ENCODE data around the gene ABLIM2. TPM values are rescaled to one million over a fixed set of nuclear protein-coding genes. Genes with fewer than 3 reads are reported as not detected.

The ABLIM2 gene
- total and polyA plus RNA-seq, 10 of the 15 experiments (the other 5 are each of a cell fraction or from before 2014, with no cell fraction given): 0.03 to 0.15 (median 0.05) TPM; not detected in 7

DNA sequence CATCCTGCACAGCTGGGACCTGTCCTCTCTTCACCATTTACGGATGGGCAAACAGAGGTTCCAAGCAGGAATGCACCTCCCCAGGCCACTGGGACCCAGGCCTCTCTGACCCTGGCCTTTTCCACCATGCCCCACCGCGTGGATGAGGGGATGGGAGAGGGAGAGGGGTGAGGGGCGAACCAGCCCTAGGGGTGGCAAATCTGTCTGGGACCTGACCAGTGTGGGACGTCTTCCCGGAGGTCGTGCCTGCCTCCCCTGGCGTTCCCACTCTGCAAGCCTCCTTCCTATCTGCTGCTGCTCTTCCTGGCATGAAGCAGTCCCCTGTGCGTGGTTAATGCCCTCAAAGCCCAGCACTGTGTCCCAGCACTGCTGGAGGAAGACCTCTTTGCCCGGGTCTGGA lies 35.9 kb downstream of the ABLIM2 start:
- ChIA-PET SMC1A (ENCODE audit: uncharacterized antibody, unreplicated experiment) (no interaction called here), POLR2A (no interaction called here), CTCF (no interaction called here), RAD21 (ENCODE audit: unreplicated experiment) (no interaction called here)
- H3K9ac ChIP-seq (ENCODE audit: control insufficient read depth, insufficient read depth, low read length): no peak overlapping the region
- 38% methylated on average over 10 of the region's 10 CpGs for WGBS (ENCODE audit: insufficient coverage, insufficient replicate concordance, low lambda C conversion rate, missing lambda C conversion rate)
- no peaks in the 10 kb centered on the region for H3K79me2 ChIP-seq (ENCODE audit: control insufficient read depth, insufficient read depth, low read length)
- TF ChIP-seq PML (IDR thresholded peaks at IDR 0.05; ENCODE audit: low read length) (no peak), NR2F1 (conservative IDR thresholded peaks at IDR 0.05) (no peak), SPI1 (IDR thresholded peaks at IDR 0.05; ENCODE audit: borderline replicate concordance, insufficient read depth, low read depth, low read length) (no peak), POU2F2 (IDR thresholded peaks at IDR 0.05; ENCODE audit: borderline replicate concordance, low read depth, low read length) (no peak), SREBF1 (IDR thresholded peaks at IDR 0.05; ENCODE audit: low read length) (no peak), MXI1 (IDR thresholded peaks at IDR 0.05; ENCODE audit: low read depth, low read length) (no peak), MTA3 (IDR thresholded peaks at IDR 0.05; ENCODE audit: borderline replicate concordance, low read length) (no peak), BACH1 (IDR thresholded peaks at IDR 0.05; ENCODE audit: borderline replicate concordance) (no peak)
- TF ChIP-seq, protein P1, sequence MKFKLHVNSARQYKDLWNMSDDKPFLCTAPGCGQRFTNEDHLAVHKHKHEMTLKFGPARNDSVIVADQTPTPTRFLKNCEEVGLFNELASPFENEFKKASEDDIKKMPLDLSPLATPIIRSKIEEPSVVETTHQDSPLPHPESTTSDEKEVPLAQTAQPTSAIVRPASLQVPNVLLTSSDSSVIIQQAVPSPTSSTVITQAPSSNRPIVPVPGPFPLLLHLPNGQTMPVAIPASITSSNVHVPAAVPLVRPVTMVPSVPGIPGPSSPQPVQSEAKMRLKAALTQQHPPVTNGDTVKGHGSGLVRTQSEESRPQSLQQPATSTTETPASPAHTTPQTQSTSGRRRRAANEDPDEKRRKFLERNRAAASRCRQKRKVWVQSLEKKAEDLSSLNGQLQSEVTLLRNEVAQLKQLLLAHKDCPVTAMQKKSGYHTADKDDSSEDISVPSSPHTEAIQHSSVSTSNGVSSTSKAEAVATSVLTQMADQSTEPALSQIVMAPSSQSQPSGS (IDR thresholded peaks at IDR 0.05; ENCODE audit: low read length): no peak
- TF ChIP-seq, protein P2, sequence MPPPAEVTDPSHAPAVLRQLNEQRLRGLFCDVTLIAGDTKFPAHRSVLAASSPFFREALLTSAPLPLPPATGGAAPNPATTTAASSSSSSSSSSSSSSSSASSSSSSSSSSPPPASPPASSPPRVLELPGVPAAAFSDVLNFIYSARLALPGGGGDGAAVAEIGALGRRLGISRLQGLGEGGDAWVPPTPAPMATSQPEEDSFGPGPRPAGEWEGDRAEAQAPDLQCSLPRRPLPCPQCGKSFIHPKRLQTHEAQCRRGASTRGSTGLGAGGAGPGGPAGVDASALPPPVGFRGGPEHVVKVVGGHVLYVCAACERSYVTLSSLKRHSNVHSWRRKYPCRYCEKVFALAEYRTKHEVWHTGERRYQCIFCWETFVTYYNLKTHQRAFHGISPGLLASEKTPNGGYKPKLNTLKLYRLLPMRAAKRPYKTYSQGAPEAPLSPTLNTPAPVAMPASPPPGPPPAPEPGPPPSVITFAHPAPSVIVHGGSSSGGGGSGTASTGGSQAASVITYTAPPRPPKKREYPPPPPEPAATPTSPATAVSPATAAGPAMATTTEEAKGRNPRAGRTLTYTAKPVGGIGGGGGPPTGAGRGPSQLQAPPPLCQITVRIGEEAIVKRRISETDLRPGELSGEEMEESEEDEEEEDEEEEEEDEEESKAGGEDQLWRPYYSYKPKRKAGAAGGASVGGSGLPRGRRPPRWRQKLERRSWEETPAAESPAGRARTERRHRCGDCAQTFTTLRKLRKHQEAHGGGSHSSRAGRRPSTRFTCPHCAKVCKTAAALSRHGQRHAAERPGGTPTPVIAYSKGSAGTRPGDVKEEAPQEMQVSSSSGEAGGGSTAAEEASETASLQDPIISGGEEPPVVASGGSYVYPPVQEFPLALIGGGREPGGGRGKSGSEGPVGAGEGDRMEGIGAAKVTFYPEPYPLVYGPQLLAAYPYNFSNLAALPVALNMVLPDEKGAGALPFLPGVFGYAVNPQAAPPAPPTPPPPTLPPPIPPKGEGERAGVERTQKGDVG (CRISPR knock-in tag; IDR thresholded peaks at IDR 0.05): no peak
- H3K4me2 ChIP-seq (ENCODE audit: control insufficient read depth, insufficient read depth): no peak overlapping the region
- no peak for DNase-seq (ENCODE audit: low read depth, low spot score)
- no peak overlapping the region for H3K27ac ChIP-seq (ENCODE audit: control insufficient read depth, insufficient read depth)
- intact Hi-C loops (cut with micrococcal nuclease; ENCODE audit: unreplicated experiment): no loop called here
- H3K9me3 ChIP-seq (replicated peaks; ENCODE audit: control insufficient read depth, insufficient read depth, low read length): no peaks in the 10 kb centered on the region
- no peaks in the 10 kb centered on the region for H4K20me1 ChIP-seq (ENCODE audit: control insufficient read depth, insufficient read depth)
- no TSS peak for BruUV-seq (replicated peaks)
- H3K4me1 ChIP-seq (ENCODE audit: control insufficient read depth, insufficient read depth, low read length): no peaks in the 10 kb centered on the region
- no peaks in the 10 kb centered on the region; a peak in 1 of 4 replicates for H3K27me3 ChIP-seq (replicated peaks in 1 of 2; ENCODE audit: control insufficient read depth in 2 of 2, insufficient read depth in 2 of 2, low read length in 1 of 2)
- no peak for FAIRE-seq
- H3K4me3 ChIP-seq: no peak overlapping the region
- in situ Hi-C loops (cut with MboI): no loop called here
- no peaks in the 10 kb centered on the region for H3K36me3 ChIP-seq (ENCODE audit: control insufficient read depth in 2 of 2, insufficient read depth in 2 of 2, low read length in 1 of 2)
- no peak overlapping the region for H2AFZ ChIP-seq (ENCODE audit: control insufficient read depth, low read depth, low read length)
- ATAC-seq: no peak
